K562 (cell line): Measurements from ENCODE around the gene MRPS30. TPM values are rescaled to one million over a fixed set of nuclear protein-coding genes. Genes with fewer than 3 reads are reported as not detected.

Experiments
- ATAC-seq: fragments of 200-7000 bp; cut with Tn5 transposase; 3 replicates; pipeline ENCODE4 v1.9.1; 2020; ENCODE audit warnings: moderate library complexity
- BruUV-seq: library from RNA; stranded (reverse); fragments of 400-500 nt; replicated peaks from 2 replicates; lab custom pipeline; 2021; lab: Mats Ljungman, UMichigan
- CTCF ChIA-PET: fragments of 300-600 bp; formaldehyde crosslinking; extraction: SDS; loops from one replicate; lab custom pipeline; 2021; ENCODE audit warnings: low intra/inter-chr PET ratio; lab: Yijun Ruan, JAX
- POLR2A ChIA-PET: fragments of 300-600, 350-650 bp; sonication (Branson Sonifier 250); formaldehyde crosslinking; extraction: SDS; loops from one replicate; lab custom pipeline; 2021; ENCODE audit warnings: antibody characterized with exemption, inconsistent platforms; lab: Yijun Ruan, JAX
- DNase-seq, 4 experiments: peaks; one replicate each; pipeline versions ENCODE4 v3.0.0 to v3.0.0-alpha.2; 2011 to 2018; ENCODE audit warnings: low spot score in 3 of 4, mixed read lengths in 3 of 4; ENCODE audit errors: extremely low read depth in 1 of 4
- FAIRE-seq: peaks from 2 replicates; lab custom pipeline; 2011; peaks lifted over from hg19 to GRCh38; lab: Jason Lieb, UNC
- H2AFZ ChIP-seq: 2 replicates; pipeline ENCODE4 v1.6.0; 2011; ENCODE audit warnings: low read depth, low read length, control low read depth, inconsistent platforms
- H3K27ac ChIP-seq: fragments of 200-600 bp; 3 replicates; pipeline ENCODE4 v1.8.0; 2011; ENCODE audit warnings: low read depth, mild to moderate bottlenecking, control low read depth, inconsistent platforms, low read length, moderate library complexity, mixed read lengths; ENCODE audit errors: extremely low read depth
- H3K27me3 ChIP-seq, 2 experiments: fragments of 300-600 bp in 1 of 2; 2 replicates in 1 of 2; 3 replicates in 1 of 2; pipeline versions ENCODE4 v1.6.0 to v1.8.0; 2011; ENCODE audit warnings: inconsistent platforms in 2 of 2, low read length in 2 of 2, mild to moderate bottlenecking in 1 of 2, mixed read lengths in 1 of 2, moderate library complexity in 1 of 2; ENCODE audit not compliant: control insufficient read depth in 2 of 2, insufficient read depth in 2 of 2
- H3K36me3 ChIP-seq: fragments of 300-600 bp; 3 replicates; pipeline ENCODE4 v1.8.0; 2011; ENCODE audit warnings: mild to moderate bottlenecking, low read length, inconsistent platforms; ENCODE audit not compliant: control insufficient read depth, insufficient read depth
- H3K4me1 ChIP-seq, 2 experiments: fragments of 200-600 bp in 1 of 2; replicated peaks in 1 of 2; 2 replicates in 1 of 2; 3 replicates in 1 of 2; pipeline versions ENCODE4 v1.5.1 to v1.8.0; 2011; ENCODE audit warnings: inconsistent platforms in 2 of 2, low read length in 2 of 2, mild to moderate bottlenecking in 1 of 2, mixed read lengths in 1 of 2, moderate library complexity in 1 of 2; ENCODE audit not compliant: control insufficient read depth in 2 of 2, insufficient read depth in 2 of 2
- H3K4me2 ChIP-seq: 2 replicates; pipeline ENCODE4 v1.6.1; 2011; ENCODE audit warnings: low read length, control low read depth, inconsistent platforms, mixed read lengths; ENCODE audit not compliant: insufficient read depth
- H3K4me3 ChIP-seq: fragments of 200-600 bp; sonication (generic), shearing (Covaris generic); 2 replicates; pipeline ENCODE4 v1.5.1; 2016; ENCODE audit warnings: control low read depth, inconsistent platforms
- H3K79me2 ChIP-seq: fragments of 200-600 bp; 3 replicates; pipeline ENCODE4 v1.8.0; 2011; ENCODE audit warnings: low read length, inconsistent platforms; ENCODE audit not compliant: control insufficient read depth, insufficient read depth
- H3K9ac ChIP-seq, 2 experiments: 2 replicates each; pipeline versions ENCODE4 v1.6.0 to v1.6.1; 2011; ENCODE audit warnings: low read depth in 2 of 2, low read length in 2 of 2, control low read depth in 1 of 2, inconsistent platforms in 1 of 2, mild to moderate bottlenecking in 1 of 2, mixed read lengths in 1 of 2; ENCODE audit not compliant: insufficient read depth in 1 of 2
- H3K9me1 ChIP-seq: one replicate; pipeline ENCODE4 v1.6.0; 2011; ENCODE audit warnings: inconsistent platforms, mild to moderate bottlenecking, low read length, moderate library complexity; ENCODE audit not compliant: control insufficient read depth, insufficient read depth
- H3K9me3 ChIP-seq: replicated peaks from 2 replicates; pipeline ENCODE4 v1.5.1; 2011; ENCODE audit warnings: low read depth, low read length, inconsistent platforms; ENCODE audit not compliant: control insufficient read depth, insufficient read depth
- H4K20me1 ChIP-seq: replicated peaks from 2 replicates; pipeline ENCODE4 v1.6.1; 2011; ENCODE audit warnings: low read length, inconsistent platforms, mixed read lengths; ENCODE audit not compliant: control insufficient read depth, insufficient read depth
- ETV1 ChIP-seq: fragments of 450-650 bp; conservative IDR thresholded peaks from 2 replicates; pipeline ENCODE4 v1.6.1; 2016; ENCODE audit warnings: missing genetic modification characterization, control low read depth, low read depth, missing compliant biosample characterization
- HDAC1 ChIP-seq, 2 experiments: fragments of 450-650 bp; IDR thresholded peaks; 2 replicates each; pipeline ENCODE4 v1.6.1; 2016 to 2017; ENCODE audit warnings: inconsistent platforms in 1 of 2, mild to moderate bottlenecking in 1 of 2, moderate library complexity in 1 of 2
- IRF2 ChIP-seq: sonication (generic); formaldehyde crosslinking; IDR thresholded peaks from 2 replicates; pipeline ENCODE4 v1.8.1; 2022; ENCODE audit warnings: mild to moderate bottlenecking, missing genetic modification reagents
- NFATC3 ChIP-seq: fragments of 450-650 bp; IDR thresholded peaks from 2 replicates; pipeline ENCODE4 v1.6.1; 2017; ENCODE audit warnings: mild to moderate bottlenecking
- WGBS: fragments of 100-300 bp; shearing (Covaris generic); methylation state at CpG from one replicate; pipeline ENCODE4 v1.1.6; 2016; ENCODE audit warnings: low coverage, mixed read lengths; ENCODE audit not compliant: insufficient coverage; ENCODE audit errors: missing lambda C conversion rate; 5-methylcytosine and 5-hydroxymethylcytosine counted together
- in situ Hi-C: fragments of 300-500 bp; cut with MboI; formaldehyde crosslinking; loops from 4 replicates; pipeline ENCODE4 v1.15.0; 2018; ENCODE audit warnings: inconsistent platforms, mixed read lengths
- intact Hi-C: fragments of 100-400 bp; cut with micrococcal nuclease; formaldehyde crosslinking; loops from 2 replicates; pipeline ENCODE4 v1.14.2; 2022
- polyA plus RNA-seq, 8 experiments: library from polyadenylated mRNA; depleted of rRNA in 4 of 8; stranded (reverse) in 5 of 8; unstranded in 3 of 8; fragments of >200 nt; fragmentation: Nextera tagmentation in 2 of 8; fragmentation: Illumina TruSeq in 1 of 8; extraction: Ambion mirVana in 2 of 8; extraction: Trizol in 1 of 8; gene quantifications; 2 replicates each; pipeline versions ENCODE4 v1.2.1 to v1.2.3, GENCODE V29; 2011 to 2014; ENCODE audit warnings: inconsistent platforms in 1 of 8, missing spikeins in 1 of 8
- total RNA-seq, 7 experiments: library from RNA; depleted of rRNA in 6 of 7; stranded (reverse); fragments of >200 nt in 6 of 7; fragmentation: Illumina TruSeq in 2 of 7; extraction: Trizol in 2 of 7; gene quantifications; 2 replicates each; pipeline versions ENCODE4 v1.2.1 to v1.2.3, GENCODE V29; 2011 to 2021; ENCODE audit warnings: low replicate concordance in 1 of 7
- TF ChIP-seq, protein P1 (sequence below): sonication (generic); formaldehyde crosslinking; IDR thresholded peaks from 2 replicates; pipeline ENCODE4 v1.8.0; 2023; ENCODE audit warnings: missing genetic modification reagents, mild to moderate bottlenecking, borderline replicate concordance
- TF ChIP-seq, protein P2 (sequence below): fragments of 250-450 bp; sonication (Bioruptor Pico); IDR thresholded peaks from 2 replicates; pipeline ENCODE4 v1.9.0; 2021; ENCODE audit warnings: mild to moderate bottlenecking, inconsistent platforms
- TF ChIP-seq, protein P3 (sequence below): fragments of 200-400 bp; formaldehyde crosslinking; IDR thresholded peaks from 2 replicates; pipeline ENCODE4 v1.6.1; 2017; ENCODE audit warnings: mild to moderate bottlenecking, low read depth, low read length, moderate library complexity
- TF ChIP-seq, protein P4 (sequence below): fragments of 450-650 bp; formaldehyde crosslinking; IDR thresholded peaks from 2 replicates; pipeline ENCODE4 v1.4.0; 2020; ENCODE audit warnings: mild to moderate bottlenecking, moderate library complexity

The MRPS30 gene
- total and polyA plus RNA-seq, 9 of the 15 experiments (the other 6 are each of a cell fraction or from before 2014, with no cell fraction given): 24.3 to 145 (median 114) TPM

DNA sequence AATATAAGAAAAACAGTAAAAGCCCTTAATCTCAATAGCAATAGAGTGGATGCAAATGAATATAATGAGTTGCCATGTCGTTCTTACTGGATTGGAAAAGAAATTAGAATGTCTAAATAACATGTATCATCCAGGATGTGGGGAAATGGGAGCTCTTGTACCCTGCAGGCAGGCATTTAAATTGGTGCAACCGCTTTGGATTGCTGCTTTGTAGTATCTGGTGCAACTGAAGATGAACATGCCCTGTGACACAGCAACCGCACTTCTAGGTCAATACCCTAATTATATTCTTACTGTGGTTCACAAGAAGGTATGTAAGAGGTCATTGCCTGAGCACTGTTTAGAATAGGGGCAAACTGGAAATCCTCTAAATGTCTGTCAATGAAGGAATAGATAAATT is 18.9 kb downstream of the MRPS30 start:
- Histone ChIP-seq H3K36me3 (peaks cover 29% of the 10 kb centered on the region), H3K9me3 (no peaks in the 10 kb centered on the region), H3K4me3 (no peak overlapping the region), H3K27ac (no peak overlapping the region), H3K4me1 (no peaks in the 10 kb centered on the region)
- CTCF ChIA-PET: no interaction called here
- BruUV-seq: no TSS peak
- FAIRE-seq (no peak), ATAC-seq (no peak)
- intact Hi-C loops: no loop called here
- TF ChIP-seq ETV1 (no peak), NFATC3 (no peak), IRF2 (CRISPR knock-in tag) (no peak), HDAC1 (IDR thresholded peaks at IDR 0.05) (no peak)
- TF ChIP-seq, protein P1, sequence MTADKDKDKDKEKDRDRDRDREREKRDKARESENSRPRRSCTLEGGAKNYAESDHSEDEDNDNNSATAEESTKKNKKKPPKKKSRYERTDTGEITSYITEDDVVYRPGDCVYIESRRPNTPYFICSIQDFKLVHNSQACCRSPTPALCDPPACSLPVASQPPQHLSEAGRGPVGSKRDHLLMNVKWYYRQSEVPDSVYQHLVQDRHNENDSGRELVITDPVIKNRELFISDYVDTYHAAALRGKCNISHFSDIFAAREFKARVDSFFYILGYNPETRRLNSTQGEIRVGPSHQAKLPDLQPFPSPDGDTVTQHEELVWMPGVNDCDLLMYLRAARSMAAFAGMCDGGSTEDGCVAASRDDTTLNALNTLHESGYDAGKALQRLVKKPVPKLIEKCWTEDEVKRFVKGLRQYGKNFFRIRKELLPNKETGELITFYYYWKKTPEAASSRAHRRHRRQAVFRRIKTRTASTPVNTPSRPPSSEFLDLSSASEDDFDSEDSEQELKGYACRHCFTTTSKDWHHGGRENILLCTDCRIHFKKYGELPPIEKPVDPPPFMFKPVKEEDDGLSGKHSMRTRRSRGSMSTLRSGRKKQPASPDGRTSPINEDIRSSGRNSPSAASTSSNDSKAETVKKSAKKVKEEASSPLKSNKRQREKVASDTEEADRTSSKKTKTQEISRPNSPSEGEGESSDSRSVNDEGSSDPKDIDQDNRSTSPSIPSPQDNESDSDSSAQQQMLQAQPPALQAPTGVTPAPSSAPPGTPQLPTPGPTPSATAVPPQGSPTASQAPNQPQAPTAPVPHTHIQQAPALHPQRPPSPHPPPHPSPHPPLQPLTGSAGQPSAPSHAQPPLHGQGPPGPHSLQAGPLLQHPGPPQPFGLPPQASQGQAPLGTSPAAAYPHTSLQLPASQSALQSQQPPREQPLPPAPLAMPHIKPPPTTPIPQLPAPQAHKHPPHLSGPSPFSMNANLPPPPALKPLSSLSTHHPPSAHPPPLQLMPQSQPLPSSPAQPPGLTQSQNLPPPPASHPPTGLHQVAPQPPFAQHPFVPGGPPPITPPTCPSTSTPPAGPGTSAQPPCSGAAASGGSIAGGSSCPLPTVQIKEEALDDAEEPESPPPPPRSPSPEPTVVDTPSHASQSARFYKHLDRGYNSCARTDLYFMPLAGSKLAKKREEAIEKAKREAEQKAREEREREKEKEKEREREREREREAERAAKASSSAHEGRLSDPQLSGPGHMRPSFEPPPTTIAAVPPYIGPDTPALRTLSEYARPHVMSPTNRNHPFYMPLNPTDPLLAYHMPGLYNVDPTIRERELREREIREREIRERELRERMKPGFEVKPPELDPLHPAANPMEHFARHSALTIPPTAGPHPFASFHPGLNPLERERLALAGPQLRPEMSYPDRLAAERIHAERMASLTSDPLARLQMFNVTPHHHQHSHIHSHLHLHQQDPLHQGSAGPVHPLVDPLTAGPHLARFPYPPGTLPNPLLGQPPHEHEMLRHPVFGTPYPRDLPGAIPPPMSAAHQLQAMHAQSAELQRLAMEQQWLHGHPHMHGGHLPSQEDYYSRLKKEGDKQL (CRISPR knock-in tag): no peak
- TF ChIP-seq, protein P2, sequence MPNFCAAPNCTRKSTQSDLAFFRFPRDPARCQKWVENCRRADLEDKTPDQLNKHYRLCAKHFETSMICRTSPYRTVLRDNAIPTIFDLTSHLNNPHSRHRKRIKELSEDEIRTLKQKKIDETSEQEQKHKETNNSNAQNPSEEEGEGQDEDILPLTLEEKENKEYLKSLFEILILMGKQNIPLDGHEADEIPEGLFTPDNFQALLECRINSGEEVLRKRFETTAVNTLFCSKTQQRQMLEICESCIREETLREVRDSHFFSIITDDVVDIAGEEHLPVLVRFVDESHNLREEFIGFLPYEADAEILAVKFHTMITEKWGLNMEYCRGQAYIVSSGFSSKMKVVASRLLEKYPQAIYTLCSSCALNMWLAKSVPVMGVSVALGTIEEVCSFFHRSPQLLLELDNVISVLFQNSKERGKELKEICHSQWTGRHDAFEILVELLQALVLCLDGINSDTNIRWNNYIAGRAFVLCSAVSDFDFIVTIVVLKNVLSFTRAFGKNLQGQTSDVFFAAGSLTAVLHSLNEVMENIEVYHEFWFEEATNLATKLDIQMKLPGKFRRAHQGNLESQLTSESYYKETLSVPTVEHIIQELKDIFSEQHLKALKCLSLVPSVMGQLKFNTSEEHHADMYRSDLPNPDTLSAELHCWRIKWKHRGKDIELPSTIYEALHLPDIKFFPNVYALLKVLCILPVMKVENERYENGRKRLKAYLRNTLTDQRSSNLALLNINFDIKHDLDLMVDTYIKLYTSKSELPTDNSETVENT (CRISPR knock-in tag): no peak
- TF ChIP-seq, protein P3, sequence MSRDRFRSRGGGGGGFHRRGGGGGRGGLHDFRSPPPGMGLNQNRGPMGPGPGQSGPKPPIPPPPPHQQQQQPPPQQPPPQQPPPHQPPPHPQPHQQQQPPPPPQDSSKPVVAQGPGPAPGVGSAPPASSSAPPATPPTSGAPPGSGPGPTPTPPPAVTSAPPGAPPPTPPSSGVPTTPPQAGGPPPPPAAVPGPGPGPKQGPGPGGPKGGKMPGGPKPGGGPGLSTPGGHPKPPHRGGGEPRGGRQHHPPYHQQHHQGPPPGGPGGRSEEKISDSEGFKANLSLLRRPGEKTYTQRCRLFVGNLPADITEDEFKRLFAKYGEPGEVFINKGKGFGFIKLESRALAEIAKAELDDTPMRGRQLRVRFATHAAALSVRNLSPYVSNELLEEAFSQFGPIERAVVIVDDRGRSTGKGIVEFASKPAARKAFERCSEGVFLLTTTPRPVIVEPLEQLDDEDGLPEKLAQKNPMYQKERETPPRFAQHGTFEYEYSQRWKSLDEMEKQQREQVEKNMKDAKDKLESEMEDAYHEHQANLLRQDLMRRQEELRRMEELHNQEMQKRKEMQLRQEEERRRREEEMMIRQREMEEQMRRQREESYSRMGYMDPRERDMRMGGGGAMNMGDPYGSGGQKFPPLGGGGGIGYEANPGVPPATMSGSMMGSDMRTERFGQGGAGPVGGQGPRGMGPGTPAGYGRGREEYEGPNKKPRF: no peak
- TF ChIP-seq, protein P4, sequence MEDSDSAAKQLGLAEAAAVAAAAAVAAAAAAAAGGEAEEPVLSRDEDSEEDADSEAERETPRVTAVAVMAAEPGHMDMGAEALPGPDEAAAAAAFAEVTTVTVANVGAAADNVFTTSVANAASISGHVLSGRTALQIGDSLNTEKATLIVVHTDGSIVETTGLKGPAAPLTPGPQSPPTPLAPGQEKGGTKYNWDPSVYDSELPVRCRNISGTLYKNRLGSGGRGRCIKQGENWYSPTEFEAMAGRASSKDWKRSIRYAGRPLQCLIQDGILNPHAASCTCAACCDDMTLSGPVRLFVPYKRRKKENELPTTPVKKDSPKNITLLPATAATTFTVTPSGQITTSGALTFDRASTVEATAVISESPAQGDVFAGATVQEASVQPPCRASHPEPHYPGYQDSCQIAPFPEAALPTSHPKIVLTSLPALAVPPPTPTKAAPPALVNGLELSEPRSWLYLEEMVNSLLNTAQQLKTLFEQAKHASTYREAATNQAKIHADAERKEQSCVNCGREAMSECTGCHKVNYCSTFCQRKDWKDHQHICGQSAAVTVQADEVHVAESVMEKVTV (CRISPR knock-in tag): no peak
- TF ChIP-seq, all 486 proteins: peak for 0
- Histone ChIP-seq H3K4me2 (no peak overlapping the region), H2AFZ (no peak overlapping the region), H4K20me1 (no peaks in the 10 kb centered on the region), H3K27me3 (no peaks in the 10 kb centered on the region), H3K9ac (no peak overlapping the region), H3K79me2 (peaks cover 2% of the 10 kb centered on the region; the same call in 1 of the 3 replicates), H3K9me1 (no peaks in the 10 kb centered on the region)
- in situ Hi-C loops: no loop called here
- DNase-seq: no peak
- POLR2A ChIA-PET: no interaction called here
- 88% methylated on average over 3 of the region's 3 CpGs for WGBS
